ENCODE results near the gene MUC20.

- no peak for TF ChIP-seq CTCF (conservative IDR thresholded peaks at IDR 0.05)
- TF ChIP-seq ZFX (IDR thresholded peaks at IDR 0.05), result no peak
These were observed 30.8 kb downstream of the MUC20 start for GRCh38 chr3:195751560-195751959.
